GM19025 (cell line): ENCODE data around the gene CEP170.
"Not testable (repeated sequence)": the region's sequence is repeated elsewhere in the genome, so short reads cannot be mapped to it uniquely, and the experiment has no call there.

Source experiments
- ATAC-seq: cut with Tn5 transposase; IDR thresholded peaks from one replicate; pipeline ENCODE4 v1.9.1; 2021; ENCODE audit warnings: mild to moderate bottlenecking, low read depth, moderate library complexity; ENCODE audit not compliant: unreplicated experiment

Gene CEP170

GRCh38 chr1:243101551-243102050 lies 153.5 kb downstream of the CEP170 start:
- ATAC-seq, result peak; percentile 79

GRCh38 chr1:243087368-243087767 lies 167.7 kb downstream of the CEP170 start:
- ATAC-seq, result not testable (repeated sequence)
